Erythroblast (primary cell): ENCODE results near the gene PRPSAP2.

Source experiments
- GATA1 ChIP-seq: IDR thresholded peaks from 2 replicates; pipeline ENCODE4 v1.6.1; 2011; ENCODE audit warnings: low read depth, mild to moderate bottlenecking, control low read depth, low read length, moderate library complexity
- POLR2A ChIP-seq: IDR thresholded peaks from 2 replicates; pipeline ENCODE4 v1.6.1; 2011; ENCODE audit warnings: mild to moderate bottlenecking, low read length

GRCh38 chr17:18960803-18961511 lies 103.0 kb downstream of the PRPSAP2 start:
- TF ChIP-seq POLR2A (no peak), GATA1 (no peak)
